GM12878 (cell line): ENCODE data around the gene EOMES. TPM values are rescaled to one million over a fixed set of nuclear protein-coding genes. Genes with fewer than 3 reads are reported as not detected.

Experiments used
- ATAC-seq: fragments of 200-7000 bp; cut with Tn5 transposase; 3 replicates; pipeline ENCODE4 v1.9.1; 2020; ENCODE audit warnings: mild to moderate bottlenecking, moderate library complexity
- BruUV-seq: library from RNA; stranded (reverse); fragments of 400-500 nt; replicated peaks from 2 replicates; lab custom pipeline; 2021; lab: Mats Ljungman, UMichigan
- CTCF ChIA-PET: fragments of 300-600 bp; sonication (Branson Sonifier 250); formaldehyde crosslinking; extraction: SDS; loops from one replicate; lab custom pipeline; 2021; ENCODE audit warnings: inconsistent platforms; lab: Yijun Ruan, JAX
- POLR2A ChIA-PET: fragments of 350-600 bp; formaldehyde crosslinking; extraction: SDS; loops from one replicate; lab custom pipeline; 2021; ENCODE audit warnings: inconsistent platforms; lab: Charles Lee
- RAD21 ChIA-PET: fragments of 300-600 bp; sonication (Branson Sonifier 250); formaldehyde crosslinking; loops from one replicate; lab custom pipeline; 2023; ENCODE audit warnings: antibody characterized with exemption; ENCODE audit not compliant: unreplicated experiment; lab: Charles Lee
- SMC1A ChIA-PET: fragments of 300-600 bp; sonication (Branson Sonifier 250); formaldehyde crosslinking; loops from one replicate; lab custom pipeline; 2023; ENCODE audit not compliant: unreplicated experiment, uncharacterized antibody; lab: Charles Lee
- DNase-seq: peaks from one replicate; pipeline ENCODE4 v3.0.0-alpha.2; 2011; ENCODE audit warnings: low read depth, low spot score
- FAIRE-seq: peaks from 3 replicates; lab custom pipeline; 2011; peaks lifted over from hg19 to GRCh38; lab: Jason Lieb, UNC
- H2AFZ ChIP-seq: 2 replicates; pipeline ENCODE4 v1.6.0; 2011; ENCODE audit warnings: low read depth, low read length, control low read depth; ENCODE audit not compliant: control insufficient read depth
- H3K27ac ChIP-seq: 2 replicates; pipeline ENCODE4 v1.5.1; 2011; ENCODE audit warnings: control low read depth; ENCODE audit not compliant: control insufficient read depth, insufficient read depth
- H3K27me3 ChIP-seq, 2 experiments: replicated peaks in 1 of 2; 2 replicates each; pipeline versions ENCODE4 v1.6.0 to v1.6.1; 2011; ENCODE audit warnings: low read length in 1 of 2; ENCODE audit not compliant: control insufficient read depth in 2 of 2, insufficient read depth in 2 of 2
- H3K36me3 ChIP-seq, 2 experiments: 2 replicates each; pipeline ENCODE4 v1.5.1; 2011; ENCODE audit warnings: low read length in 1 of 2; ENCODE audit not compliant: control insufficient read depth in 2 of 2, insufficient read depth in 2 of 2
- H3K4me1 ChIP-seq: 2 replicates; pipeline ENCODE4 v1.6.1; 2011; ENCODE audit warnings: mild to moderate bottlenecking, low read length, moderate library complexity, mixed read lengths; ENCODE audit not compliant: control insufficient read depth, insufficient read depth
- H3K4me2 ChIP-seq: 2 replicates; pipeline ENCODE4 v1.6.0; 2011; ENCODE audit warnings: control low read depth; ENCODE audit not compliant: control insufficient read depth, insufficient read depth
- H3K4me3 ChIP-seq: fragments of 200-600 bp; sonication (generic); 2 replicates; pipeline ENCODE4 v1.5.1; 2016
- H3K79me2 ChIP-seq: 2 replicates; pipeline ENCODE4 v1.6.0; 2011; ENCODE audit warnings: low read length; ENCODE audit not compliant: control insufficient read depth, insufficient read depth
- H3K9ac ChIP-seq: 2 replicates; pipeline ENCODE4 v1.8.0; 2011; ENCODE audit warnings: low read length, control low read depth, mixed read lengths; ENCODE audit not compliant: control insufficient read depth, insufficient read depth
- H3K9me3 ChIP-seq: replicated peaks from 3 replicates; pipeline ENCODE4 v1.5.1; 2011; ENCODE audit warnings: mild to moderate bottlenecking, low read length; ENCODE audit not compliant: control insufficient read depth, insufficient read depth
- H4K20me1 ChIP-seq: 2 replicates; pipeline ENCODE4 v1.6.0; 2011; ENCODE audit not compliant: control insufficient read depth, insufficient read depth
- NRF1 ChIP-seq: conservative IDR thresholded peaks from 2 replicates; pipeline ENCODE4 v1.6.1; 2011; ENCODE audit warnings: mild to moderate bottlenecking, low read depth, low read length, improper control_type of control experiment
- PBX3 ChIP-seq: IDR thresholded peaks from 2 replicates; pipeline ENCODE4 v1.6.1; 2011; ENCODE audit warnings: mild to moderate bottlenecking, low read depth, low read length, moderate library complexity; ENCODE audit not compliant: insufficient replicate concordance
- SIN3A ChIP-seq: IDR thresholded peaks from 2 replicates; pipeline ENCODE4 v1.6.1; 2012; ENCODE audit warnings: low read depth, low read length, improper control_type of control experiment
- SUZ12 ChIP-seq: fragments of 200-600 bp; sonication (generic); IDR thresholded peaks from one replicate; pipeline ENCODE4 v1.6.1; 2018; ENCODE audit warnings: antibody characterized with exemption, mild to moderate bottlenecking; ENCODE audit not compliant: unreplicated experiment
- WGBS: methylation state at CpG from one replicate; pipeline ENCODE4 v1.1.6; 2016; ENCODE audit warnings: low lambda C conversion rate; ENCODE audit not compliant: insufficient replicate concordance, insufficient coverage; ENCODE audit errors: missing lambda C conversion rate; 5-methylcytosine and 5-hydroxymethylcytosine counted together
- in situ Hi-C: fragments of 300-500 bp; cut with MboI; formaldehyde crosslinking; loops from 9 replicates; pipeline ENCODE4 v1.14.3; 2018; ENCODE audit warnings: mixed read lengths
- intact Hi-C: fragments of 100-400 bp; cut with micrococcal nuclease; formaldehyde crosslinking; loops from one replicate; pipeline ENCODE4 v1.14.2; 2022; ENCODE audit not compliant: unreplicated experiment
- polyA plus RNA-seq, 11 experiments: library from polyadenylated mRNA; depleted of rRNA in 4 of 11; unstranded in 6 of 11; stranded (reverse) in 5 of 11; fragments of >200 nt; fragmentation: Nextera tagmentation in 4 of 11; fragmentation: Illumina TruSeq in 1 of 11; extraction: Ambion mirVana in 4 of 11; extraction: Trizol in 1 of 11; gene quantifications; 1 replicate in 1 of 11; 2 replicates in 10 of 11; pipeline versions ENCODE4 v1.2.1 to v1.2.3, GENCODE V29; 2011 to 2016; ENCODE audit warnings: inconsistent platforms in 2 of 11, missing spikeins in 2 of 11, low read depth in 1 of 11
- total RNA-seq, 4 experiments: library from RNA; depleted of rRNA in 3 of 4; stranded (reverse); fragments of >200 nt in 3 of 4; fragmentation: Illumina TruSeq in 1 of 4; extraction: Trizol in 1 of 4; gene quantifications; 2 replicates each; pipeline versions ENCODE4 v1.2.1 to v1.2.3, GENCODE V29; 2013 to 2021
- TF ChIP-seq, protein P1 (sequence below), 3 experiments: IDR thresholded peaks in 2 of 3; conservative IDR thresholded peaks in 1 of 3; 2 replicates each; pipeline ENCODE4 v1.5.1; 2011; ENCODE audit warnings: low read depth in 3 of 3, low read length in 3 of 3, mild to moderate bottlenecking in 3 of 3, control low read depth in 2 of 3, moderate library complexity in 2 of 3, inconsistent platforms in 1 of 3, mixed read lengths in 1 of 3; ENCODE audit not compliant: control insufficient read depth in 2 of 3, insufficient read depth in 1 of 3; ENCODE audit errors: extremely low read depth in 1 of 3

The EOMES gene
- total and polyA plus RNA-seq, 10 of the 15 experiments (the other 5 are each of a cell fraction or from before 2014, with no cell fraction given), result 1.5 to 178 (median 4.5) TPM

DNA sequence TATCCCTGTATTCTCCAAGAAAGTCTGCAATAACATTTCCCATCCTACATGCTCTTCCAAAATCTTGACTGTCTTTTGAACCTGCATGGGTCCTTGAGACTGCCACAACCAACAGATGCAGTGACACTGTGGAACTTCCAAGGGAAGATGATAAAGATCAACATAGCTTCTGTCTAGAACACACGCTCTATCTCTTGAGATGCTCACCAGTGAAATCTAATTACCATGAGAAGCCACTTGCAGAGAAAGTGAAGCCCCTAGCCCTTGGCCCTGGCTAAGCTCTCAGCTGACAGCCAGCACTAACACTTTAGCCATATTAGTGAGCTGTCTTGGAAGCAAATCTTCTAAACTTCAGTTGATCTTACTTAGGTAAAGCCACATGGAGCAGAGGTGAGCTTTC lies 36.6 kb downstream of the EOMES start (continued):
- TF ChIP-seq NRF1, result no peak
- TF ChIP-seq SUZ12, result no peak
- TF ChIP-seq SIN3A, result no peak
- no peak for TF ChIP-seq PBX3
- TF ChIP-seq, all 136 proteins: peak for 0

- Histone ChIP-seq H3K4me3 (no peak overlapping the region), H3K27ac (no peak overlapping the region), H3K9ac (no peak overlapping the region), H3K79me2 (no peaks in the 10 kb centered on the region)
- 71% methylated on average over 2 of the region's 2 CpGs for WGBS
- CTCF ChIA-PET, result interaction anchor here (0.8 to 2.1 kb wide), 4 partner anchors 25 to 644 kb away, joined by 3 to 11 read pairs (median 4); no protein-coding TSS in a partner anchor
- TF ChIP-seq, protein P1, sequence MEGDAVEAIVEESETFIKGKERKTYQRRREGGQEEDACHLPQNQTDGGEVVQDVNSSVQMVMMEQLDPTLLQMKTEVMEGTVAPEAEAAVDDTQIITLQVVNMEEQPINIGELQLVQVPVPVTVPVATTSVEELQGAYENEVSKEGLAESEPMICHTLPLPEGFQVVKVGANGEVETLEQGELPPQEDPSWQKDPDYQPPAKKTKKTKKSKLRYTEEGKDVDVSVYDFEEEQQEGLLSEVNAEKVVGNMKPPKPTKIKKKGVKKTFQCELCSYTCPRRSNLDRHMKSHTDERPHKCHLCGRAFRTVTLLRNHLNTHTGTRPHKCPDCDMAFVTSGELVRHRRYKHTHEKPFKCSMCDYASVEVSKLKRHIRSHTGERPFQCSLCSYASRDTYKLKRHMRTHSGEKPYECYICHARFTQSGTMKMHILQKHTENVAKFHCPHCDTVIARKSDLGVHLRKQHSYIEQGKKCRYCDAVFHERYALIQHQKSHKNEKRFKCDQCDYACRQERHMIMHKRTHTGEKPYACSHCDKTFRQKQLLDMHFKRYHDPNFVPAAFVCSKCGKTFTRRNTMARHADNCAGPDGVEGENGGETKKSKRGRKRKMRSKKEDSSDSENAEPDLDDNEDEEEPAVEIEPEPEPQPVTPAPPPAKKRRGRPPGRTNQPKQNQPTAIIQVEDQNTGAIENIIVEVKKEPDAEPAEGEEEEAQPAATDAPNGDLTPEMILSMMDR (IDR thresholded peaks at IDR 0.05 in 2 of 3, conservative IDR thresholded peaks at IDR 0.05 in 1 of 3; ENCODE audit: control insufficient read depth in 2 of 3, extremely low read depth in 1 of 3, insufficient read depth in 1 of 3, low read depth in 3 of 3, low read length in 3 of 3), result no peak
- TF ChIP-seq, all 136 proteins: peak for 0
- DNase-seq (no peak), ATAC-seq (no peak), FAIRE-seq (no peak)
- ChIA-PET RAD21 (interaction anchor here (1.5 to 1.7 kb wide), 2 partner anchors 22 to 643 kb away, joined by 4 to 6 read pairs; no protein-coding TSS in a partner anchor), POLR2A (interaction anchor here (1.4 kb wide), 1 partner anchor 9 kb away, joined by 3 read pairs; no protein-coding TSS in a partner anchor), SMC1A (interaction anchor here (1.0 to 1.8 kb wide), 3 partner anchors 19 to 650 kb away, joined by 3 to 4 read pairs (median 4); no protein-coding TSS in a partner anchor)
- H2AFZ ChIP-seq, result no peak overlapping the region
- no peaks in the 10 kb centered on the region for H3K36me3 ChIP-seq
- in situ Hi-C loops (loop anchor here (5.0 kb wide), 1 partner anchor 372 kb away; no protein-coding TSS in a partner anchor), intact Hi-C loops (no loop called here)
- H3K27me3 ChIP-seq, result no peaks in the 10 kb centered on the region; a peak in 1 of 4 replicates
- H3K9me3 ChIP-seq, result no peaks in the 10 kb centered on the region; the same call in 2 of the 3 replicates
- BruUV-seq, result no TSS peak
- H4K20me1 ChIP-seq, result no peaks in the 10 kb centered on the region
- H3K4me2 ChIP-seq, result no peak overlapping the region
- H3K4me1 ChIP-seq, result no peaks in the 10 kb centered on the region
These were observed 37.8 kb downstream of the EOMES start for GRCh38 chr3:27684302-27684701.
